SK-N-SH (cell line): ENCODE measurements around the gene OMP. TPM values are rescaled to one million over a fixed set of nuclear protein-coding genes. Genes with fewer than 3 reads are reported as not detected.

Experiments
- CTCF ChIA-PET: fragments of 300-600, 350-600 bp; formaldehyde crosslinking; extraction: SDS; loops from one replicate; lab custom pipeline; 2021; lab: Yijun Ruan, JAX
- POLR2A ChIA-PET: fragments of 350-600 bp; sonication (Branson Sonifier 250); formaldehyde crosslinking; extraction: SDS; loops from one replicate; lab custom pipeline; 2020; ENCODE audit warnings: antibody characterized with exemption, inconsistent platforms; lab: Yijun Ruan, JAX
- DNase-seq: peaks from one replicate; pipeline ENCODE4 v3.0.0; 2012
- H2AFZ ChIP-seq: fragments of 200-600 bp; sonication (generic); 2 replicates; pipeline ENCODE4 v1.8.1; 2016; ENCODE audit warnings: antibody characterized with exemption, mild to moderate bottlenecking, low read depth
- H3F3A ChIP-seq: fragments of 200-600 bp; sonication (generic); replicated peaks from 2 replicates; pipeline ENCODE3; 2016; ENCODE audit warnings: antibody characterized with exemption, mild to moderate bottlenecking; ENCODE audit not compliant: insufficient read depth
- H3K27ac ChIP-seq, 2 experiments: fragments of 200-500 bp in 1 of 2; fragments of 200-600 bp in 1 of 2; sonication (Bioruptor generic) in 1 of 2; sonication (generic), shearing (Covaris generic) in 1 of 2; 2 replicates each; pipeline versions ENCODE4 v1.5.1 to v1.6.1; 2014 to 2016; ENCODE audit warnings: low read depth in 2 of 2, inconsistent platforms in 1 of 2, low read length in 1 of 2, mild to moderate bottlenecking in 1 of 2, mixed read lengths in 1 of 2
- H3K27me3 ChIP-seq: fragments of 200-600 bp; sonication (generic), shearing (Covaris generic); 2 replicates; pipeline ENCODE4 v1.6.1; 2016; ENCODE audit warnings: mixed run types; ENCODE audit not compliant: insufficient read depth
- H3K36me3 ChIP-seq, 2 experiments: fragments of 200-500 bp in 1 of 2; fragments of 200-600 bp in 1 of 2; sonication (Bioruptor generic) in 1 of 2; sonication (generic) in 1 of 2; replicated peaks in 1 of 2; 2 replicates each; pipeline versions ENCODE3 to v1.5.1; 2014 to 2016; ENCODE audit warnings: low read length in 1 of 2, mild to moderate bottlenecking in 1 of 2; ENCODE audit not compliant: insufficient read depth in 2 of 2, control insufficient read depth in 1 of 2
- H3K4me1 ChIP-seq, 2 experiments: fragments of 200-500 bp in 1 of 2; fragments of 200-600 bp in 1 of 2; sonication (Bioruptor generic) in 1 of 2; sonication (generic), shearing (Covaris generic) in 1 of 2; 2 replicates each; pipeline versions ENCODE4 v1.5.1 to v1.6.1; 2014 to 2016; ENCODE audit warnings: low read depth in 1 of 2, low read length in 1 of 2, mixed run types in 1 of 2; ENCODE audit not compliant: insufficient read depth in 2 of 2, control insufficient read depth in 1 of 2
- H3K4me2 ChIP-seq: fragments of 200-600 bp; sonication (generic), shearing (Covaris generic); 2 replicates; pipeline ENCODE4 v1.6.1; 2017; ENCODE audit warnings: mixed run types
- H3K4me3 ChIP-seq, 2 experiments: fragments of 200-500 bp in 1 of 2; fragments of 200-600 bp in 1 of 2; sonication (Bioruptor generic) in 1 of 2; sonication (generic), shearing (Covaris generic) in 1 of 2; 2 replicates each; pipeline versions ENCODE4 v1.5.1 to v1.8.1; 2014 to 2016; ENCODE audit warnings: low read depth in 2 of 2, inconsistent platforms in 1 of 2, low read length in 1 of 2, mild to moderate bottlenecking in 1 of 2, mixed read lengths in 1 of 2, moderate library complexity in 1 of 2
- H3K79me2 ChIP-seq: fragments of 200-600 bp; sonication (generic); 2 replicates; pipeline ENCODE4 v1.8.1; 2017; ENCODE audit warnings: mild to moderate bottlenecking; ENCODE audit not compliant: insufficient read depth
- H3K9ac ChIP-seq: fragments of 200-600 bp; sonication (generic); 2 replicates; pipeline ENCODE4 v1.6.1; 2017; ENCODE audit warnings: mixed run types
- H3K9me2 ChIP-seq: fragments of 200-600 bp; sonication (generic); 2 replicates; pipeline ENCODE4 v1.6.1; 2017; ENCODE audit warnings: mixed run types
- H3K9me3 ChIP-seq: fragments of 200-600 bp; sonication (generic); 2 replicates; pipeline ENCODE4 v1.6.1; 2017; ENCODE audit warnings: mixed run types, mild to moderate bottlenecking, moderate library complexity
- H4K20me1 ChIP-seq: fragments of 200-600 bp; sonication (generic); 2 replicates; pipeline ENCODE4 v1.6.1; 2017; ENCODE audit warnings: mild to moderate bottlenecking, mixed run types; ENCODE audit not compliant: insufficient read depth
- CHD2 ChIP-seq: fragments of 150-350 bp; IDR thresholded peaks from 2 replicates; pipeline ENCODE4 v1.6.1; 2018; ENCODE audit warnings: low read length; ENCODE audit not compliant: partially characterized antibody
- CTCF ChIP-seq: fragments of 200-600 bp; sonication (generic); IDR thresholded peaks from 2 replicates; pipeline ENCODE4 v1.6.1; 2017; ENCODE audit warnings: antibody characterized with exemption, mild to moderate bottlenecking, moderate library complexity
- FOSL2 ChIP-seq: IDR thresholded peaks from 2 replicates; pipeline ENCODE4 v1.4.0; 2012; ENCODE audit warnings: low read depth, mild to moderate bottlenecking, moderate library complexity, borderline replicate concordance
- GATA2 ChIP-seq: sonication (generic); formaldehyde crosslinking; IDR thresholded peaks from 2 replicates; pipeline ENCODE4 v1.5.0; 2020; ENCODE audit warnings: mild to moderate bottlenecking, missing genetic modification reagents
- IRF3 ChIP-seq: fragments of 150-350 bp; IDR thresholded peaks from 2 replicates; pipeline ENCODE4 v1.6.1; 2016; ENCODE audit warnings: mild to moderate bottlenecking, low read depth, low read length
- MAX ChIP-seq: IDR thresholded peaks from 2 replicates; pipeline ENCODE4 v1.4.0; 2012; ENCODE audit warnings: low read depth
- MEF2A ChIP-seq: IDR thresholded peaks from 2 replicates; pipeline ENCODE4 v1.4.0; 2012; ENCODE audit warnings: low read depth, borderline replicate concordance
- RCOR1 ChIP-seq: fragments of 150-350 bp; IDR thresholded peaks from 2 replicates; pipeline ENCODE4 v1.6.1; 2017; ENCODE audit warnings: antibody characterized with exemption, low read length
- RXRA ChIP-seq: IDR thresholded peaks from 2 replicates; pipeline ENCODE4 v1.4.0; 2012; ENCODE audit warnings: low read depth, mild to moderate bottlenecking, borderline replicate concordance
- TAF1 ChIP-seq: IDR thresholded peaks from 2 replicates; pipeline ENCODE4 v1.6.1; 2012; ENCODE audit warnings: low read depth, mild to moderate bottlenecking, low read length, moderate library complexity, borderline replicate concordance
- TCF12 ChIP-seq: IDR thresholded peaks from 2 replicates; pipeline ENCODE4 v1.4.0; 2012
- USF1 ChIP-seq: IDR thresholded peaks from 2 replicates; pipeline ENCODE4 v1.4.0; 2012; ENCODE audit warnings: low read depth, borderline replicate concordance
- ZBTB33 ChIP-seq: IDR thresholded peaks from 2 replicates; pipeline ENCODE4 v1.4.0; 2012; ENCODE audit warnings: low read depth, borderline replicate concordance
- WGBS: methylation state at CpG from one replicate; pipeline ENCODE4 v1.1.6; 2017; ENCODE audit warnings: low lambda C conversion rate; 5-methylcytosine and 5-hydroxymethylcytosine counted together
- polyA plus RNA-seq, 3 experiments: library from polyadenylated mRNA; depleted of rRNA; stranded (reverse); fragments of >200 nt; gene quantifications; 2 replicates each; pipeline ENCODE4 v1.2.3, GENCODE V29; 2012

Gene OMP
- polyA plus RNA-seq, 1 of the 3 experiments (the other 2 are of a cell fraction), result 0.20 TPM

GRCh38 chr11:77085652-77086051, 17.0 kb upstream of the OMP start (continued):
- no peak for TF ChIP-seq CTCF
- no peak for TF ChIP-seq ZBTB33
- TF ChIP-seq, all 33 proteins: peak for 0

GRCh38 chr11:77086521-77087472, 15.8 kb upstream of the OMP start:
- Histone ChIP-seq H3K27ac (no peak overlapping the region; a peak in 1 of 4 replicates), H3K9me3 (no peaks in the 10 kb centered on the region), H4K20me1 (peaks cover 17% of the 10 kb centered on the region), H3K9me2 (no peaks in the 10 kb centered on the region), H3K36me3 (peaks cover 0 to 2% of the 10 kb centered on the region in 2 experiments), H3K79me2 (peaks cover 27% of the 10 kb centered on the region), H3F3A (peaks cover 3% of the 10 kb centered on the region), H2AFZ (no peak overlapping the region), H3K9ac (no peak overlapping the region), H3K27me3 (no peaks in the 10 kb centered on the region), H3K4me3 (no peak overlapping the region), H3K4me1 (peaks cover 0 to 17% of the 10 kb centered on the region in 2 experiments; a peak in 1 of 4 replicates), H3K4me2 (no peak overlapping the region)
- CTCF ChIA-PET, result interaction anchor here (0.7 to 1.6 kb wide), 6 partner anchors 10 to 483 kb away, joined by 3 to 10 read pairs (median 6); no protein-coding TSS in a partner anchor
- 97% methylated on average over 14 of the region's 23 CpGs for WGBS
- POLR2A ChIA-PET, result interaction anchor here (0.5 kb wide), 1 partner anchor 110 kb away, joined by 3 read pairs; no protein-coding TSS in a partner anchor
- TF ChIP-seq MAX, result no peak
- no peak for TF ChIP-seq USF1
- no peak for TF ChIP-seq TCF12
- DNase-seq, result no peak

- peaks cover 0 to 8% of the 10 kb centered on the region in 2 experiments; a peak in 1 of 4 replicates for H3K4me1 ChIP-seq
- no peak overlapping the region for H3K4me3 ChIP-seq
- ChIA-PET POLR2A (no interaction called here), CTCF (interaction anchor here (1.5 to 9.5 kb wide), 7 partner anchors 14 to 168 kb away, joined by 5 to 218 read pairs (median 10); partner anchors contain the start of gene OMP)
- WGBS, result 91% methylated on average over 5 of the region's 9 CpGs
- H3K4me2 ChIP-seq, result no peak overlapping the region
- no peak overlapping the region for H3K9ac ChIP-seq
- H3K27ac ChIP-seq, result no peak overlapping the region
- no peaks in the 10 kb centered on the region for H3K9me3 ChIP-seq
- H3F3A ChIP-seq, result peaks cover 3% of the 10 kb centered on the region
- peaks cover 22% of the 10 kb centered on the region for H3K79me2 ChIP-seq
- H3K9me2 ChIP-seq, result no peaks in the 10 kb centered on the region
- no peak for DNase-seq
- no peaks in the 10 kb centered on the region for H3K27me3 ChIP-seq
- peaks cover 17% of the 10 kb centered on the region for H4K20me1 ChIP-seq
- peaks cover 0 to 2% of the 10 kb centered on the region in 2 experiments for H3K36me3 ChIP-seq
- no peak overlapping the region for H2AFZ ChIP-seq
- TF ChIP-seq MAX (no peak), MEF2A (no peak), RXRA (no peak), GATA2 (CRISPR knock-in tag) (no peak), TCF12 (no peak), IRF3 (no peak), TAF1 (no peak), FOSL2 (no peak), CHD2 (no peak), RCOR1 (no peak)
These were observed 14.9 kb upstream of the OMP start for GRCh38 chr11:77087723-77088225.
